Activated B cell treated with CpG ODN at 0.5 μM for 24 hours (primary cell): ENCODE data around the gene EPHB2. TPM values are rescaled to one million over a fixed set of nuclear protein-coding genes. Genes with fewer than 3 reads are reported as not detected.

Source experiments
- ATAC-seq: fragments of 200-7000 bp; cut with Tn5 transposase; one replicate; pipeline ENCODE4 v1.10.0; 2021; ENCODE audit warnings: low read depth, mild to moderate bottlenecking, moderate library complexity
- CTCF ChIA-PET: fragments of 350-600 bp; sonication (Branson Sonifier 250); formaldehyde crosslinking; loops from one replicate; lab custom pipeline; 2021; ENCODE audit warnings: antibody characterized with exemption; lab: Charles Lee
- POLR2A ChIA-PET: fragments of 350-600 bp; sonication (Branson Sonifier 250); formaldehyde crosslinking; loops from one replicate; lab custom pipeline; 2021; ENCODE audit warnings: antibody characterized with exemption; lab: Charles Lee
- DNase-seq: peaks from one replicate; pipeline ENCODE4 v3.0.0; 2022
- H3K27ac Mint-ChIP-seq: one replicate; pipeline ENCODE4 v1.8.0; 2020; ENCODE audit warnings: mixed read lengths
- H3K27me3 Mint-ChIP-seq: one replicate; pipeline ENCODE4 v1.8.0; 2021; ENCODE audit warnings: mixed read lengths
- H3K36me3 Mint-ChIP-seq: one replicate; pipeline ENCODE4 v1.8.0; 2021; ENCODE audit warnings: low read depth, mixed read lengths
- H3K4me1 Mint-ChIP-seq: one replicate; pipeline ENCODE4 v1.8.0; 2021; ENCODE audit warnings: mixed read lengths
- H3K4me3 Mint-ChIP-seq: one replicate; pipeline ENCODE4 v1.8.0; 2020; ENCODE audit warnings: mild to moderate bottlenecking, mixed read lengths
- H3K9me3 Mint-ChIP-seq: one replicate; pipeline ENCODE4 v1.8.0; 2020; ENCODE audit warnings: mixed read lengths
- CTCF ChIP-seq: fragments of 200-600 bp; IDR thresholded peaks from one replicate; pipeline ENCODE4 v1.8.0; 2022; ENCODE audit warnings: antibody characterized with exemption, mild to moderate bottlenecking
- intact Hi-C: fragments of 100-400 bp; cut with micrococcal nuclease; formaldehyde crosslinking; loops from one replicate; pipeline ENCODE4 v1.15.1; 2024
- total RNA-seq: library from RNA; stranded (reverse); gene quantifications from 2 replicates; pipeline ENCODE4 v1.2.3, GENCODE V29; 2022

Gene EPHB2
- total RNA-seq, 1 donor from 2014 or later = 0.13 TPM

GRCh38 chr1:22910286-22910685 lies 199.6 kb downstream of the EPHB2 start:
- POLR2A ChIA-PET = no interaction called here
- intact Hi-C loops = no loop called here
- H3K27ac Mint-ChIP-seq = no peak overlapping the region
- H3K4me3 Mint-ChIP-seq = no peak overlapping the region
- CTCF ChIA-PET = no interaction called here
- peaks cover 1% of the 10 kb centered on the region for H3K27me3 Mint-ChIP-seq
- no peak for DNase-seq
- ATAC-seq = no peak
- no peaks in the 10 kb centered on the region for H3K9me3 Mint-ChIP-seq
- TF ChIP-seq CTCF = no peak
- no peaks in the 10 kb centered on the region for H3K36me3 Mint-ChIP-seq
- H3K4me1 Mint-ChIP-seq = no peaks in the 10 kb centered on the region

- Mint-ChIP-seq H3K27ac (no peak overlapping the region), H3K4me3 (no peak overlapping the region), H3K36me3 (no peaks in the 10 kb centered on the region), H3K9me3 (no peaks in the 10 kb centered on the region), H3K27me3 (peaks cover 1% of the 10 kb centered on the region), H3K4me1 (no peaks in the 10 kb centered on the region)
- DNase-seq (no peak), ATAC-seq (no peak)
- intact Hi-C loops = no loop called here
- no peak for TF ChIP-seq CTCF
- POLR2A ChIA-PET = interaction anchor here (0.6 kb wide), 1 partner anchor 992 kb away, joined by 3 read pairs; no protein-coding TSS in a partner anchor
- CTCF ChIA-PET = no interaction called here
Measured at GRCh38 chr1:22910986-22911651, 200.5 kb downstream of the EPHB2 start.

- ChIA-PET CTCF (no interaction called here), POLR2A (no interaction called here)
- Mint-ChIP-seq H3K27ac (no peak overlapping the region), H3K27me3 (no peaks in the 10 kb centered on the region), H3K4me3 (no peak overlapping the region), H3K36me3 (no peaks in the 10 kb centered on the region), H3K9me3 (no peaks in the 10 kb centered on the region), H3K4me1 (no peaks in the 10 kb centered on the region)
- intact Hi-C loops = no loop called here
- DNase-seq (no peak), ATAC-seq (no peak)
- TF ChIP-seq CTCF = no peak
Measured at GRCh38 chr1:22912311-22912710, 201.7 kb downstream of the EPHB2 start.

GRCh38 chr1:22913421-22914141 lies 202.9 kb downstream of the EPHB2 start:
- no peaks in the 10 kb centered on the region for H3K4me1 Mint-ChIP-seq
- H3K9me3 Mint-ChIP-seq = no peaks in the 10 kb centered on the region
- CTCF ChIA-PET = no interaction called here
- no peak for TF ChIP-seq CTCF
- POLR2A ChIA-PET = no interaction called here
- no peak for ATAC-seq
- H3K4me3 Mint-ChIP-seq = no peak overlapping the region
- no peaks in the 10 kb centered on the region for H3K36me3 Mint-ChIP-seq
- H3K27ac Mint-ChIP-seq = no peak overlapping the region
- DNase-seq = no peak
- intact Hi-C loops = no loop called here
- H3K27me3 Mint-ChIP-seq = no peaks in the 10 kb centered on the region

- ATAC-seq (no peak), DNase-seq (no peak)
- no peaks in the 10 kb centered on the region for H3K36me3 Mint-ChIP-seq
- no peak overlapping the region for H3K27ac Mint-ChIP-seq
- H3K27me3 Mint-ChIP-seq = peaks cover 2% of the 10 kb centered on the region
- H3K4me3 Mint-ChIP-seq = no peak overlapping the region
- no peak for TF ChIP-seq CTCF
- ChIA-PET POLR2A (no interaction called here), CTCF (no interaction called here)
- H3K9me3 Mint-ChIP-seq = no peaks in the 10 kb centered on the region
- H3K4me1 Mint-ChIP-seq = no peaks in the 10 kb centered on the region
- intact Hi-C loops = no loop called here
Measured at GRCh38 chr1:22914156-22914555, 203.5 kb downstream of the EPHB2 start.
